Activated CD4-positive, CD25-positive, alpha-beta regulatory T cell treated with anti-CD3 and anti-CD28 coated beads, Interleukin-2, amount 50 U/mL, for 24 hours (primary cell): ENCODE results near the gene NEURL1B.

ENCODE experiments used
- ATAC-seq, 2 donors: fragments of 150-1000 bp; cut with Tn5 transposase; one replicate each; pipeline ENCODE4 v1.10.0; 2021; ENCODE audit warnings: mild to moderate bottlenecking in 1 of 2, moderate library complexity in 1 of 2

The NEURL1B gene

DNA sequence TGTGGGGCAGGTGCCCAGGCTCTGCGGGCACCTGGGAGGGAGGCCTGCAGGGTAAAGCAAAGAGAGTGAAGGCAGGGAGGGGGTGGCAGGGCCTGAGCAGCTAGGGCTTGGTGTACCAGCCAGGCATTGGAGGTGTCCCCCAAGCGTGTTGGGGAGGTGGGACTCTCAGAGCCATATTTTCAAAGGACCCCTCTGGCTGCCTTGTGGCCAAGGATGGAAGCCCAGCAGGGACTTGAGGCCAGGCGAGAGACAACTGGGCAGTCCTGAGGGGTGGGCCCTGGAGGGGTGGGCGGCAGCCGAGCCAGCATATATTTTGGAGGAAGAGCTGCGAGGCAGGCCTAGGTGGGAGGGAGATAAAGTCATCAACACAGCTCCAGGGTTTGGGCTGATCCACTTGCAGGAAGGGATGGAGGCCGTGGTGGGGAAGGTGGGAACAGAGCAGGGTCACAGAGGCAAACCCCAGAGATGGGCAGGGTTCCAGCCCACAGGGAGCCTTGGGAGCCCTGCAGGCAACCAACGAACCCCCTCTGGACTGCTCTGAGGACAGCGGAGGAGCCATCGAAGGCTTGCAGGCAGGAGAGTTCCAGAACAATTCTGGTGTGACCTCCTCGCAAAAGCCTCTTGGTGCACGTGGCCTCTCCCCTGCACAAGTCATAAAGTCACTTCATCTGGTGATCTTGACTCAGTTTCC lies 94.2 kb downstream of the NEURL1B start:
- ATAC-seq: no peak

DNA sequence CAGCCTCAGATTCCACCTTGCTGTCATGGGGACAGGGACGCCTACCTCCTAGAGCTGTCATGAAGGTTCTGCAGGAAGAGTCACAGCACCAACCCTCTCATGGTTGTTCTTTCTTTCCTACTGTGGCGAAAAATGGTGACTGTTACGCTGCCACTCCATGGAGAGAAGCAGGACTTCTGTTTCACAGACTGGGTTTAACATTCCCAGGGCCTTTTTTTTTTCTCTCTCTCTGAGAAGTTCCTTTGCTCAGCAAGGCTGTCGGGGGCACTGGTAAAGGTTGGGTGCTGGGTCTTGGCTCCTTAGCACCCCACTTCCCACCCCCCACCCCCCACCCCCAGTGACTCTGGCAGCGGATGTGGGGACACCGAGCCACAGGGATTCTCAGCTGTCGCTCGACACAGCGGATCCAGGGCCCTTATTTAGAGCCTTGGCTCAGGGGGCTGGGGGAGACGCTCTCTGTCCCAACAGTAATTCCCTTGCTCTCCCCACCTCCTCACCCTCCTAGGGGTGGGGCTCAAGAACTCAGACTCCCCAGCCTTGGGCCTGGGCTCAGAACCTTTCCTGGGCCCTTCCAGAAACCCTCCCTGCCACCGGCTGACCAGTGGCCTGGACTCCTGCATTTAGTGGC lies 95.6 kb downstream of the NEURL1B start:
- no peak for ATAC-seq

DNA sequence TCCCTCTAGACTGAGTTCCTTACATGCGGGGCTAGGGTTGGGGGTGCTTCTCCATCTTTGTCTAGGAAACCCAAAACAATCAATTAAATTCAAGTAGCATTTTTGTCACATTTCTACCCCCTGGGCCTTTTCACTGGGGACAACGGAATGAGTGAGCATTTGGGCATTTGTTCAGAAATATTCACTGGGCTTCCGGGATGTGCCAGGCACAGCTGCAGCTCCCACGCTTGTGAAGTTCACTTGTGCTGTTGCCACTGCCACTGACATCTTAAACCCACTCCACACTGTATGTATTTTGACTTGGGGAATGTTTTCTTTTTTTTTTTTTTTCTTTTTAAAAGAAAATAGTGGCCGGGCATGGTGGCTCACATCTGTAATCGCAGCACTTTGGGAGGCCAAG lies 98.3 kb downstream of the NEURL1B start:
- no peak for ATAC-seq

DNA sequence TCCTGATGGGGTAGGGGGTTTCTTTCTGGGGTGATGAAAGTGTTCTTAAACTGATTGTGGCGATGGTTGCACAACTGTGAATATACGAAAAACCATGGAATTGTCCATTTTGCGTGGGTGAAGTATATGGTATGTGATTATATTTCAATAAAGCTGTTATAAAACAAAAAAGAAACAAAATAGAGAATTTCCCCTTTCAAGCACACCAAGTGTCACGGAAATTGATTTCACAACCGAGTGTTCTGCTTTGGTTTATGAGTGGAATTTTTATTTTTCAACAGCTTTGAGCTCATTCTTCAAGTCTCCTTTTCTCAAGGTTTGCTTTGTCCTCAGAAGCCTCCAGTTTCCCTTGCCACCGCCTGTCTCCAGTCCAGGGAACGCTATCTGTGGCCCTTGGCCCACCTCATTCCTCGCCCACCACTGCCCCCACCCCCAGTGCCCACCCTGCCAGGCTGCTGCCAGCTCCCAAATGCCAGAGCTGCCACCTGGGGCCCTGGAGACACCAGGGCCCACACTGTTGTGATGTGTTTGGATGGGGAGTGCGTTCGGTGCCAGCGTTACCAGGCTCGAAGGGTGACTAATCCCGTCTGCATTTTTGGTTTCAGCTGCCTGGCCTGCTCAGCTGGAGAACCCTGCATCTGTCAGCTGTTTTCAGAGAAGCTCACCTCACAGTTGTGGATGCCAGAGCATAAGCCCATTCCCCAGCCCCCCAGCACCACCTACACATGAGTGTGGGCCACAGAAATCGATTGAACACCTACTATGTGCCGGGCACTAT lies 99.6 kb downstream of the NEURL1B start:
- no peak for ATAC-seq
